Activated naive CD8-positive, alpha-beta T cell treated with anti-CD3 and anti-CD28 coated beads, Interleukin-2, amount 50 U/mL, for 24 hours (primary cell): ENCODE measurements around the gene SLC9A2.

Experiments
- ATAC-seq: fragments of 150-1000 bp; cut with Tn5 transposase; one replicate; pipeline ENCODE4 v1.10.0; 2021
- DNase-seq: peaks from one replicate; pipeline ENCODE4 v3.0.0; 2021
- H3K27ac Mint-ChIP-seq: one replicate; pipeline ENCODE4 v1.8.0; 2021; ENCODE audit warnings: mild to moderate bottlenecking, mixed read lengths
- H3K27me3 Mint-ChIP-seq: one replicate; pipeline ENCODE4 v1.8.0; 2021; ENCODE audit warnings: mixed read lengths
- H3K36me3 Mint-ChIP-seq: one replicate; pipeline ENCODE4 v1.8.0; 2021; ENCODE audit warnings: low read depth, mixed read lengths
- H3K4me1 Mint-ChIP-seq: one replicate; pipeline ENCODE4 v1.8.0; 2021; ENCODE audit warnings: mixed read lengths
- H3K4me3 Mint-ChIP-seq: one replicate; pipeline ENCODE4 v1.8.0; 2021; ENCODE audit warnings: mild to moderate bottlenecking, moderate library complexity, mixed read lengths
- H3K9me3 Mint-ChIP-seq: one replicate; pipeline ENCODE4 v1.8.0; 2021; ENCODE audit warnings: mixed read lengths

Gene SLC9A2

GRCh38 chr2:102637358-102637757 is 18.0 kb downstream of the SLC9A2 start:
- ATAC-seq (no peak), DNase-seq (no peak)
- Mint-ChIP-seq H3K9me3 (no peaks in the 10 kb centered on the region), H3K4me3 (no peak overlapping the region), H3K36me3 (no peaks in the 10 kb centered on the region), H3K4me1 (peaks cover 3% of the 10 kb centered on the region), H3K27ac (no peak overlapping the region), H3K27me3 (peaks cover 6% of the 10 kb centered on the region)

GRCh38 chr2:102639429-102639828 is 20.1 kb downstream of the SLC9A2 start:
- no peak for ATAC-seq
- H3K4me3 Mint-ChIP-seq = no peak overlapping the region
- no peak overlapping the region for H3K27ac Mint-ChIP-seq
- H3K27me3 Mint-ChIP-seq = peaks cover 13% of the 10 kb centered on the region
- H3K9me3 Mint-ChIP-seq = no peaks in the 10 kb centered on the region
- no peaks in the 10 kb centered on the region for H3K4me1 Mint-ChIP-seq
- no peak for DNase-seq
- no peaks in the 10 kb centered on the region for H3K36me3 Mint-ChIP-seq

DNA sequence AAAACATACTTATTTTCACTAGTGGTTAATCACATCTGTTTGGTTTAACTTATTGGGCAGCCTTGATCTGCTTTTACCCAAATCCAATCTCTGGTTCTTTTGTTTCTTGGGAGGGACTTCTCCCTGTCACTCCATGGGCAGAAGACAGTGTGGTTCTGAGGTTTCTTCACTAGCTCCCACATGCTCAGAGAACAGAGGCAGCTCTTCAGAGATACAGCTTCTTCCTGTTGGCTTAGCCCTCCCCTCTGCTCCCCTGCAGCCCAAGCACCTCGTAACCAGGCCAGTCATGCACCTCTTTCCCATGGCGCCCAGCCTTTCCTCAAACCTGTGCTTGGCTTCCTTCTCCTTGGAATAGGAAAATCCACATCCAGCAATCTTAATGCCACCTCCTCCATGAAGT is 32.8 kb downstream of the SLC9A2 start:
- Mint-ChIP-seq H3K27ac (no peak overlapping the region), H3K4me3 (no peak overlapping the region), H3K9me3 (no peaks in the 10 kb centered on the region), H3K36me3 (no peaks in the 10 kb centered on the region), H3K4me1 (no peaks in the 10 kb centered on the region), H3K27me3 (peaks cover 14% of the 10 kb centered on the region)
- ATAC-seq (no peak), DNase-seq (no peak)

- H3K36me3 Mint-ChIP-seq = no peaks in the 10 kb centered on the region
- H3K4me1 Mint-ChIP-seq = peaks cover 22% of the 10 kb centered on the region
- peaks cover 11% of the 10 kb centered on the region for H3K27me3 Mint-ChIP-seq
- peak; percentile 93 for ATAC-seq
- H3K9me3 Mint-ChIP-seq = no peaks in the 10 kb centered on the region
- DNase-seq = peak; percentile 22
- no peak overlapping the region for H3K4me3 Mint-ChIP-seq
- H3K27ac Mint-ChIP-seq = peak overlapping the region; percentile 25
These were observed 38.4 kb downstream of the SLC9A2 start for GRCh38 chr2:102657770-102658169.

- Mint-ChIP-seq H3K4me3 (no peak overlapping the region), H3K4me1 (peaks cover 44% of the 10 kb centered on the region), H3K27ac (no peak overlapping the region), H3K36me3 (peaks cover 2% of the 10 kb centered on the region), H3K27me3 (peaks cover 4% of the 10 kb centered on the region), H3K9me3 (no peaks in the 10 kb centered on the region)
- no peak for DNase-seq
- ATAC-seq = no peak
These were observed 40.7 kb downstream of the SLC9A2 start for GRCh38 chr2:102660070-102660469.

DNA sequence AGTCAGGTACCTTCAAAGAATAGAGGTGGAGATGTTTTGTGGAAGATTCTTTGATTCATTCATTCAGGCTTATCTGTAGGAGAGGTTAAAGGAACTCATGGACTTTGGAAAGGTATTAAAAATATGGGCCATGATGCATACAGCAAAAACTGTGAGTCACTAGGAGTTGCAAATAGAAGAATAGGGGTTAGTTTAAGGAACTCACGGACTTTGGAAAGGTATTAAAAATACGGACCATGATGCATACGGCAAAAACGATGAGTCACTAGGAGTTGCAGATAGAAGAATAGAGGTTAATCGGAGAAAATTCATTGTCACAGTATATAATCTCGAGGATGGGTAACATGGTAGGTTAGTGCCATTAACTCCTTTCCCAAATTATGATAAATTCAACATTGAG is 41.2 kb downstream of the SLC9A2 start:
- Mint-ChIP-seq H3K4me3 (no peak overlapping the region), H3K27me3 (peaks cover 4% of the 10 kb centered on the region), H3K36me3 (peaks cover 2% of the 10 kb centered on the region), H3K9me3 (no peaks in the 10 kb centered on the region), H3K27ac (no peak overlapping the region), H3K4me1 (peaks cover 46% of the 10 kb centered on the region)
- ATAC-seq (no peak), DNase-seq (no peak)

DNA sequence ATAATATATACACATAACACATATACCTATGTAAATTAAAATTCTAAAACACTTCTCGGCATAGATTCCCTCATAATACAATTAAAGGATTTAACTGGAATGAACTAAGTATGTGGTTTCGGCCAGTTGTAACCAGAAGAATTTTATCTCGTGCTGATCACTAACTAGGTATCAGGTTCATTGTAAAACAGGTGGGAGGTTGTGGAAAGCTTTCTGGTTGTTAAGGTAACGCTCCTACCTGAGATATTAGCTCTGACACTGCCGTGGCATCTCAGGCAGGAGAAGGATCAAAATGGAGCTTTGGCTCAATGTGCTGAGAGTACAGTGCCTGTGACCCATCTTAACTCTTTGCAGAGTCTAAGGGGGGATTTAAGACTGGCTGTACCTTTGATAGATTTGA is 42.5 kb downstream of the SLC9A2 start:
- Mint-ChIP-seq H3K9me3 (no peaks in the 10 kb centered on the region), H3K4me1 (peaks cover 47% of the 10 kb centered on the region), H3K4me3 (no peak overlapping the region)

GRCh38 chr2:102662833-102663232 is 43.5 kb downstream of the SLC9A2 start:
- peaks cover 4% of the 10 kb centered on the region for H3K27me3 Mint-ChIP-seq
- H3K27ac Mint-ChIP-seq = peak overlapping the region; percentile 17
- H3K4me3 Mint-ChIP-seq = no peak overlapping the region
- DNase-seq = no peak
- peaks cover 45% of the 10 kb centered on the region for H3K4me1 Mint-ChIP-seq
- H3K9me3 Mint-ChIP-seq = no peaks in the 10 kb centered on the region
- no peak for ATAC-seq
- peaks cover 2% of the 10 kb centered on the region for H3K36me3 Mint-ChIP-seq

More for the DNA sequence above, 42.5 kb downstream of the SLC9A2 start:
- Mint-ChIP-seq H3K27ac (no peak overlapping the region), H3K36me3 (peaks cover 2% of the 10 kb centered on the region), H3K27me3 (peaks cover 4% of the 10 kb centered on the region)
- DNase-seq (no peak), ATAC-seq (no peak)

DNA sequence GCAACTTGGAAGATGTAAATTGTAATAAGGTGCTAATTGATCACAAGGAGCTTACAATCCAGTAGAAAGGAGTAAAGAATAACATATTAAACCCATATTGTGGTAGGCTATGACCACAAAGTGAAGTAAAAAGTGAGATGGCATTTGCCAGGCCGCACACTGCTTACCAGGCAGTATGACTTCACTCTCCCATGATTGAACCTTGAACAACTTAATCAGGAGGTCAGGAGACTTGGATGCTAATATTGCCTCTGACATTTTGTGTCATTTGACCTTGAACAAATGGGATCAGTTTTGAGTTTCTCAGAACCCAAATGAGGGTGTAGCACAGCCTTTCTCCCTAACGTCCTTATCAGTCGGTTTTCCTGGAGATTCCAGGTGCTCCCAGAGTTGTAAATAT is 44.0 kb downstream of the SLC9A2 start:
- Mint-ChIP-seq H3K4me1 (peaks cover 41% of the 10 kb centered on the region), H3K36me3 (peaks cover 2% of the 10 kb centered on the region)
- peak; percentile 45 for ATAC-seq

DNA sequence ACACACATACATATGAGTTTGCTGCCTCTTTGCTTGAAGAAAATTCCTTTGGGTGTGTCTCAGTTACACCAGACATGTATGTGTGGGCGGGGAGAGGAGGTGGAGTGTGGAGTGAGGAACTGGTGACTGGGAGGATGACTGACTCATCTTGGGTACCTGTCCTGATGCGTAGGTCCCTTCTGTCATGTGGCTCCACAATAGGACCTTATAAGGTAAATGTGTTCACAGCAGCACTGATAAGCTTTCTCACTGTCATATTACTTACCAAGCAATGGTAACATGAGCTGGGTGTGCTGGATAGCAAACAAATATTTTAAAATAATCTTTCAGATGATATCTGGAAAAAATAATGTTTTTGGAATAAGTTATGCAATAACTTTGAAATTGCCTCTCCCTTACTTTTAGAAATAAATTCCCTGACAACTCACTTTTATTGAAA is 45.1 kb downstream of the SLC9A2 start:
- peak overlapping the region; percentile 34 for H3K27ac Mint-ChIP-seq
- no peak overlapping the region for H3K4me3 Mint-ChIP-seq
- no peaks in the 10 kb centered on the region for H3K9me3 Mint-ChIP-seq
- H3K27me3 Mint-ChIP-seq = peaks cover 4% of the 10 kb centered on the region
- H3K36me3 Mint-ChIP-seq = peaks cover 2% of the 10 kb centered on the region
- ATAC-seq (peak; percentile 97), DNase-seq (peak; percentile 32)
- peaks cover 40% of the 10 kb centered on the region for H3K4me1 Mint-ChIP-seq

More for the DNA sequence above, 44.0 kb downstream of the SLC9A2 start:
- peak overlapping the region; percentile 7 for H3K27ac Mint-ChIP-seq
- peaks cover 4% of the 10 kb centered on the region for H3K27me3 Mint-ChIP-seq
- no peak overlapping the region for H3K4me3 Mint-ChIP-seq
- DNase-seq = no peak
- no peaks in the 10 kb centered on the region for H3K9me3 Mint-ChIP-seq

- ATAC-seq (no peak), DNase-seq (no peak)
- Mint-ChIP-seq H3K36me3 (peaks cover 2% of the 10 kb centered on the region), H3K27ac (no peak overlapping the region), H3K4me3 (no peak overlapping the region), H3K9me3 (no peaks in the 10 kb centered on the region), H3K27me3 (peaks cover 4% of the 10 kb centered on the region), H3K4me1 (peaks cover 41% of the 10 kb centered on the region)
These were observed 47.7 kb downstream of the SLC9A2 start for GRCh38 chr2:102667072-102667471.

- ATAC-seq = no peak
- H3K4me3 Mint-ChIP-seq = no peak overlapping the region
- H3K27me3 Mint-ChIP-seq = no peaks in the 10 kb centered on the region
- H3K27ac Mint-ChIP-seq = no peak overlapping the region
- H3K9me3 Mint-ChIP-seq = no peaks in the 10 kb centered on the region
- peaks cover 2% of the 10 kb centered on the region for H3K36me3 Mint-ChIP-seq
- no peak for DNase-seq
- H3K4me1 Mint-ChIP-seq = peaks cover 30% of the 10 kb centered on the region
These were observed 48.8 kb downstream of the SLC9A2 start for GRCh38 chr2:102668171-102668570.

DNA sequence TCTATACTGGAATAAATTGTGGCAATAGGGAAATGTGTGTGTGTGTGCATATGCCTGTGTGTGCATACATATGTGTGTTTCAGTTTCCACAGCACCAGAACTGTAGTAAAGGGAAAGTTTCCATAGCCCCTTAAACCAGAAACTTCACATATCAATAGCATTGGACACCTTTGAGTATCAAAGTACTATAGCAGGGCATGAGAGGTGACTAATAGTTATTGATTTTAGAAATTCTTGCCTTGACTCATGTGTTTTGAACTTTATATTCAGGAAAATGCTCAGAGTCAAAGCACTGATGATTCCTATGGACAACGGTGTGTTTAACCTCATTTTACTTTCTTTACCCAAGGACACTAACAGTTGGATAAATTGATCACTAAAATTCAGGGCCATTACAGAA is 50.0 kb downstream of the SLC9A2 start:
- no peak for DNase-seq
- H3K36me3 Mint-ChIP-seq = peaks cover 2% of the 10 kb centered on the region
- H3K27me3 Mint-ChIP-seq = no peaks in the 10 kb centered on the region
- H3K9me3 Mint-ChIP-seq = no peaks in the 10 kb centered on the region
- ATAC-seq = peak; percentile 3
- H3K4me1 Mint-ChIP-seq = peaks cover 17% of the 10 kb centered on the region
- H3K4me3 Mint-ChIP-seq = no peak overlapping the region
- no peak overlapping the region for H3K27ac Mint-ChIP-seq

DNA sequence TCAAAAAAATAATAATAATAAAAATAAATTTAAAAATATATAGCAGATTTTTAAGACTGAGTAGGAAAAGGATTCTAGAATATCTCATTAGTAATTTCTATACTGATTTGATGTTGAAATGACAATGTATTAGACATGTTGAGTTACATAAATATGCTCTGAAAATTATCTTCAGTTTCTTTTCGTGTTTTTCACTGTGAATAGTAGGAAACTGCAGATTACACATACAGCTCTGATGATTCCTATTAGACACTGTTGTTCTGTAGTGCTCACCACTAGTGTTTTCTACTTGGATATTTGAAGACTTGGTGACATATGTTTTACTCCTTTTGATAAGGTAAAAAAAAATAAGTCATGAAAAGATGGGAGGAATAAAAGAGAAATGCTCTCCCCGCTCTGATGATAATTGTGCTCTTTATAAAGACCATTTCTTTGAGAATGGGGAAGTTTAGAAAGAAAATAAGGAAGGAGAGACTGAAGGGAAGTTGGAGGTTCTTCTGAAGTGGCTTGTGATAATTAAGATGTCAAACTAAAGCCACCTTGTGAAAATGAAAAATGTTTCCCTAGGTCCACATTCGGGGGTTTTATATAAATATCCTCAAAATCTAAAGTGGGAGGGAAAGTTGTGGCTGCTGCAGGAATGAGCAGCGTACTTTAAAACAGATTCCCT is 52.9 kb downstream of the SLC9A2 start:
- Mint-ChIP-seq H3K27me3 (no peaks in the 10 kb centered on the region), H3K4me3 (no peak overlapping the region), H3K36me3 (no peaks in the 10 kb centered on the region), H3K27ac (no peak overlapping the region), H3K4me1 (peaks cover 6% of the 10 kb centered on the region), H3K9me3 (no peaks in the 10 kb centered on the region)
- ATAC-seq (no peak), DNase-seq (no peak)

- no peaks in the 10 kb centered on the region for H3K36me3 Mint-ChIP-seq
- H3K9me3 Mint-ChIP-seq = no peaks in the 10 kb centered on the region
- H3K27ac Mint-ChIP-seq = no peak overlapping the region
- H3K4me3 Mint-ChIP-seq = no peak overlapping the region
- ATAC-seq (no peak), DNase-seq (no peak)
- no peaks in the 10 kb centered on the region for H3K27me3 Mint-ChIP-seq
- H3K4me1 Mint-ChIP-seq = peaks cover 4% of the 10 kb centered on the region
These were observed 55.0 kb downstream of the SLC9A2 start for GRCh38 chr2:102674370-102674769.

- H3K27me3 Mint-ChIP-seq = no peaks in the 10 kb centered on the region
- no peaks in the 10 kb centered on the region for H3K36me3 Mint-ChIP-seq
- DNase-seq (no peak), ATAC-seq (no peak)
- H3K4me1 Mint-ChIP-seq = no peaks in the 10 kb centered on the region
- no peak overlapping the region for H3K4me3 Mint-ChIP-seq
- H3K27ac Mint-ChIP-seq = no peak overlapping the region
- H3K9me3 Mint-ChIP-seq = no peaks in the 10 kb centered on the region
These were observed 55.5 kb downstream of the SLC9A2 start for GRCh38 chr2:102674836-102675235.
